IMR-90 (cell line): ENCODE results near the gene FOXL3. TPM values are rescaled to one million over a fixed set of nuclear protein-coding genes. Genes with fewer than 3 reads are reported as not detected.

ENCODE experiments used
- ATAC-seq: fragments of 200-7000 bp; cut with Tn5 transposase; 2 replicates; pipeline ENCODE4 v1.9.1; 2020; ENCODE audit warnings: low read depth, mild to moderate bottlenecking, moderate library complexity
- BruUV-seq: library from RNA; stranded (reverse); fragments of 400-500 nt; replicated peaks from 2 replicates; lab custom pipeline; 2021; lab: Mats Ljungman, UMichigan
- CTCF ChIA-PET: fragments of 300-600 bp; formaldehyde crosslinking; extraction: SDS; loops from one replicate; lab custom pipeline; 2021; ENCODE audit warnings: antibody characterized with exemption; lab: Yijun Ruan, JAX
- POLR2A ChIA-PET: fragments of 300-600 bp; sonication (Branson Sonifier 250); formaldehyde crosslinking; loops from one replicate; lab custom pipeline; 2022; ENCODE audit warnings: antibody characterized with exemption; ENCODE audit not compliant: unreplicated experiment; lab: Charles Lee
- DNase-seq: peaks from one replicate; pipeline ENCODE4 v3.0.0; 2013
- H2AFZ ChIP-seq: replicated peaks from 2 replicates; pipeline ENCODE3; 2013; ENCODE audit warnings: low read length, mild to moderate bottlenecking; ENCODE audit not compliant: poor library complexity
- H2AK5ac ChIP-seq: 2 replicates; pipeline ENCODE4 v1.6.1; 2013; ENCODE audit warnings: low read depth, low read length, inconsistent platforms
- H2AK9ac ChIP-seq: replicated peaks from 2 replicates; pipeline ENCODE3; 2013; ENCODE audit warnings: mild to moderate bottlenecking, low read depth, low read length, moderate library complexity; ENCODE audit not compliant: poor library complexity
- H2BK120ac ChIP-seq: 2 replicates; pipeline ENCODE4 v1.6.1; 2013; ENCODE audit warnings: low read depth, low read length, inconsistent platforms
- H2BK15ac ChIP-seq: 3 replicates; pipeline ENCODE4 v1.6.1; 2013; ENCODE audit warnings: low read depth, low read length, inconsistent platforms
- H2BK20ac ChIP-seq: 2 replicates; pipeline ENCODE4 v1.6.1; 2013; ENCODE audit warnings: low read depth, mild to moderate bottlenecking, inconsistent platforms, low read length, moderate library complexity
- H2BK5ac ChIP-seq: 2 replicates; pipeline ENCODE4 v1.6.1; 2013; ENCODE audit warnings: mild to moderate bottlenecking, low read depth, low read length, inconsistent platforms; ENCODE audit not compliant: poor library complexity, severe bottlenecking
- H3K14ac ChIP-seq: replicated peaks from 2 replicates; pipeline ENCODE4 v1.6.1; 2013; ENCODE audit warnings: low read depth, low read length, inconsistent platforms
- H3K18ac ChIP-seq: 2 replicates; pipeline ENCODE4 v1.6.1; 2013; ENCODE audit warnings: low read depth, low read length, control low read depth
- H3K23ac ChIP-seq: 2 replicates; pipeline ENCODE4 v1.6.1; 2013; ENCODE audit warnings: low read depth, low read length, inconsistent platforms
- H3K27ac ChIP-seq: 2 replicates; pipeline ENCODE4 v1.5.1; 2013; ENCODE audit warnings: mild to moderate bottlenecking, control low read depth, low read length; ENCODE audit not compliant: insufficient read depth
- H3K27me3 ChIP-seq: 2 replicates; pipeline ENCODE4 v1.6.1; 2013; ENCODE audit warnings: low read length; ENCODE audit not compliant: control insufficient read depth, insufficient read depth
- H3K36me3 ChIP-seq: 2 replicates; pipeline ENCODE4 v1.6.1; 2013; ENCODE audit warnings: low read length, mixed read lengths; ENCODE audit not compliant: control insufficient read depth, insufficient read depth
- H3K4ac ChIP-seq: 2 replicates; pipeline ENCODE4 v1.6.1; 2013; ENCODE audit warnings: low read depth, low read length, inconsistent platforms
- H3K4me1 ChIP-seq: 2 replicates; pipeline ENCODE4 v1.6.1; 2013; ENCODE audit warnings: low read length, mixed read lengths; ENCODE audit not compliant: control insufficient read depth, insufficient read depth
- H3K4me2 ChIP-seq: 2 replicates; pipeline ENCODE4 v1.6.1; 2013; ENCODE audit warnings: low read depth, mild to moderate bottlenecking, control low read depth, low read length, moderate library complexity
- H3K4me3 ChIP-seq: 2 replicates; pipeline ENCODE4 v1.5.1; 2013; ENCODE audit warnings: low read depth, mild to moderate bottlenecking, control low read depth, low read length, moderate library complexity; ENCODE audit not compliant: insufficient read depth
- H3K56ac ChIP-seq: 2 replicates; pipeline ENCODE4 v1.6.1; 2013; ENCODE audit warnings: low read length, inconsistent platforms; ENCODE audit not compliant: insufficient read depth; ENCODE audit errors: extremely low read depth
- H3K79me1 ChIP-seq, 2 experiments: 2 replicates each; pipeline ENCODE4 v1.6.1; 2013; ENCODE audit warnings: low read length in 2 of 2, inconsistent platforms in 1 of 2, low read depth in 1 of 2
- H3K9ac ChIP-seq: 2 replicates; pipeline ENCODE4 v1.6.1; 2013; ENCODE audit warnings: low read depth, low read length, control low read depth
- H3K9me1 ChIP-seq: 2 replicates; pipeline ENCODE4 v1.6.1; 2013; ENCODE audit warnings: low read length, inconsistent platforms; ENCODE audit not compliant: insufficient read depth
- H3K9me3 ChIP-seq: 2 replicates; pipeline ENCODE4 v1.6.1; 2013; ENCODE audit warnings: low read length; ENCODE audit not compliant: control insufficient read depth, insufficient read depth
- H4K20me1 ChIP-seq: 2 replicates; pipeline ENCODE4 v1.6.1; 2013; ENCODE audit warnings: low read length, inconsistent platforms; ENCODE audit not compliant: insufficient read depth
- H4K5ac ChIP-seq: 2 replicates; pipeline ENCODE4 v1.6.1; 2013; ENCODE audit warnings: mild to moderate bottlenecking, low read depth, low read length, control low read depth
- H4K8ac ChIP-seq, 2 experiments: 2 replicates each; pipeline ENCODE4 v1.6.1; 2013; ENCODE audit warnings: low read depth in 2 of 2, low read length in 2 of 2, control low read depth in 1 of 2, inconsistent platforms in 1 of 2
- H4K91ac ChIP-seq: 2 replicates; pipeline ENCODE4 v1.6.1; 2013; ENCODE audit warnings: low read depth, low read length, inconsistent platforms; ENCODE audit not compliant: insufficient read depth
- BHLHE40 ChIP-seq: fragments of 150-350 bp; IDR thresholded peaks from 2 replicates; pipeline ENCODE4 v1.6.1; 2016; ENCODE audit warnings: mild to moderate bottlenecking, low read depth, low read length
- CEBPB ChIP-seq: IDR thresholded peaks from 2 replicates; pipeline ENCODE4 v1.6.1; 2012; ENCODE audit warnings: low read depth, low read length, improper control_type of control experiment
- ELK1 ChIP-seq: fragments of 150-350 bp; IDR thresholded peaks from 2 replicates; pipeline ENCODE4 v1.6.1; 2016; ENCODE audit warnings: low read depth, mild to moderate bottlenecking, low read length, moderate library complexity, borderline replicate concordance
- MAZ ChIP-seq: IDR thresholded peaks from 2 replicates; pipeline ENCODE4 v1.6.1; 2012; ENCODE audit warnings: low read depth, mild to moderate bottlenecking, low read length, improper control_type of control experiment, moderate library complexity, borderline replicate concordance
- NFE2L2 ChIP-seq: fragments of 150-350 bp; IDR thresholded peaks from 2 replicates; pipeline ENCODE4 v1.6.1; 2016; ENCODE audit warnings: low read depth, mild to moderate bottlenecking, low read length
- POLR2A ChIP-seq: IDR thresholded peaks from 2 replicates; pipeline ENCODE4 v1.6.1; 2012; ENCODE audit warnings: mild to moderate bottlenecking, low read depth, low read length
- RCOR1 ChIP-seq: IDR thresholded peaks from 2 replicates; pipeline ENCODE4 v1.6.1; 2012; ENCODE audit warnings: mild to moderate bottlenecking, low read length, improper control_type of control experiment; ENCODE audit not compliant: insufficient replicate concordance
- RFX5 ChIP-seq: IDR thresholded peaks from 2 replicates; pipeline ENCODE4 v1.8.0; 2012; ENCODE audit warnings: low read depth, mild to moderate bottlenecking, low read length, moderate library complexity
- SMC3 ChIP-seq: fragments of 150-350 bp; IDR thresholded peaks from 2 replicates; pipeline ENCODE4 v1.6.1; 2016; ENCODE audit warnings: low read depth, mild to moderate bottlenecking, antibody characterized with exemption, low read length, moderate library complexity
- USF2 ChIP-seq: fragments of 150-350 bp; IDR thresholded peaks from 2 replicates; pipeline ENCODE4 v1.6.1; 2017; ENCODE audit warnings: mild to moderate bottlenecking, antibody characterized with exemption, low read length, low read depth
- whole genome bisulfite sequencing, 2 experiments: methylation state at CpG; one replicate each; pipeline versions ENCODE4 v1.1.5 to v1.1.7; 2013; ENCODE audit warnings: missing lambda C conversion rate in 2 of 2; ENCODE audit not compliant: insufficient read length in 1 of 2; ENCODE audit errors: extremely low coverage in 2 of 2; 5-methylcytosine and 5-hydroxymethylcytosine counted together
- dilution Hi-C: fragments of 300-500 bp; cut with HindIII; formaldehyde crosslinking; loops from one replicate; pipeline ENCODE4 v1.14.3; 2018; ENCODE audit warnings: low sequenced_read_pairs; ENCODE audit not compliant: unreplicated experiment
- in situ Hi-C: fragments of 300-500 bp; cut with MboI; formaldehyde crosslinking; loops from 3 replicates; pipeline ENCODE4 v1.14.3; 2019; ENCODE audit warnings: low sequenced_read_pairs, inconsistent platforms, mixed read lengths
- intact Hi-C: fragments of 100-400 bp; cut with micrococcal nuclease; formaldehyde crosslinking; loops from 2 replicates; pipeline ENCODE4 v1.10.0; 2022
- polyA plus RNA-seq, 3 experiments: library from polyadenylated mRNA; depleted of rRNA; stranded (reverse); fragments of >200 nt; gene quantifications; 2 replicates each; pipeline ENCODE4 v1.2.3, GENCODE V29; 2012; ENCODE audit warnings: low replicate concordance in 1 of 3
- total RNA-seq: library from RNA; depleted of rRNA; stranded (reverse); fragments of >200 nt; gene quantifications from 2 replicates; pipeline ENCODE4 v1.2.3, GENCODE V29; 2012
- TF ChIP-seq, protein P1 (sequence below): conservative IDR thresholded peaks from 2 replicates; pipeline ENCODE4 v1.5.1; 2012; ENCODE audit warnings: mild to moderate bottlenecking, low read depth, low read length, improper control_type of control experiment

Gene FOXL3
- total and polyA plus RNA-seq, 2 of the 4 experiments (the other 2 are of a cell fraction) = not detected

- 0 out of 2 replicates have a peak, but pooled peaks have one; percentile 18 for ATAC-seq
- in situ Hi-C loops = no loop called here
These were observed 39.0 kb upstream of the FOXL3 start for GRCh38 chr7:251005-251404.

More at GRCh38 chr7:251005-251404, 39.0 kb upstream of the FOXL3 start:
- no peak overlapping the region for H4K91ac ChIP-seq
- no peak overlapping the region for H3K27ac ChIP-seq
- H3K79me1 ChIP-seq = peaks cover 0 to 4% of the 10 kb centered on the region in 2 experiments; a peak in 2 of 4 replicates
- H3K4me1 ChIP-seq = no peaks in the 10 kb centered on the region
- no peak overlapping the region for H3K56ac ChIP-seq
- no peak overlapping the region for H2AK9ac ChIP-seq
- no peak for DNase-seq
- H4K20me1 ChIP-seq = no peaks in the 10 kb centered on the region; the same call in 1 of the 2 replicates
- H3K4me3 ChIP-seq = no peak overlapping the region
- no peak overlapping the region for H3K4me2 ChIP-seq
- no peak overlapping the region for H2AK5ac ChIP-seq
- dilution Hi-C loops = no loop called here
- no peaks in the 10 kb centered on the region for H3K9me1 ChIP-seq
- no peak for TF ChIP-seq USF2
- no peak for TF ChIP-seq BHLHE40
- no peak for TF ChIP-seq MAZ
- TF ChIP-seq SMC3 = no peak
- TF ChIP-seq RFX5 = no peak
- TF ChIP-seq, protein P1, sequence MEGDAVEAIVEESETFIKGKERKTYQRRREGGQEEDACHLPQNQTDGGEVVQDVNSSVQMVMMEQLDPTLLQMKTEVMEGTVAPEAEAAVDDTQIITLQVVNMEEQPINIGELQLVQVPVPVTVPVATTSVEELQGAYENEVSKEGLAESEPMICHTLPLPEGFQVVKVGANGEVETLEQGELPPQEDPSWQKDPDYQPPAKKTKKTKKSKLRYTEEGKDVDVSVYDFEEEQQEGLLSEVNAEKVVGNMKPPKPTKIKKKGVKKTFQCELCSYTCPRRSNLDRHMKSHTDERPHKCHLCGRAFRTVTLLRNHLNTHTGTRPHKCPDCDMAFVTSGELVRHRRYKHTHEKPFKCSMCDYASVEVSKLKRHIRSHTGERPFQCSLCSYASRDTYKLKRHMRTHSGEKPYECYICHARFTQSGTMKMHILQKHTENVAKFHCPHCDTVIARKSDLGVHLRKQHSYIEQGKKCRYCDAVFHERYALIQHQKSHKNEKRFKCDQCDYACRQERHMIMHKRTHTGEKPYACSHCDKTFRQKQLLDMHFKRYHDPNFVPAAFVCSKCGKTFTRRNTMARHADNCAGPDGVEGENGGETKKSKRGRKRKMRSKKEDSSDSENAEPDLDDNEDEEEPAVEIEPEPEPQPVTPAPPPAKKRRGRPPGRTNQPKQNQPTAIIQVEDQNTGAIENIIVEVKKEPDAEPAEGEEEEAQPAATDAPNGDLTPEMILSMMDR = no peak
- no peak for TF ChIP-seq POLR2A
- TF ChIP-seq CEBPB = no peak
- no peak for TF ChIP-seq RCOR1
- TF ChIP-seq ELK1 = no peak
- TF ChIP-seq NFE2L2 = no peak
- no peak overlapping the region for H3K9ac ChIP-seq
- no peaks in the 10 kb centered on the region for H3K27me3 ChIP-seq
- no peak overlapping the region for H2BK120ac ChIP-seq
- no peak overlapping the region for H3K18ac ChIP-seq
- no peak overlapping the region for H3K23ac ChIP-seq
- no peak overlapping the region for H3K14ac ChIP-seq
- WGBS, 2 experiments = 100% methylated on average over 6 of the region's 20 CpGs; no CpG with 5 or more reads in 1 of the 2 experiments
- peak overlapping the region; percentile 43 for H2AFZ ChIP-seq
- no peak overlapping the region for H3K4ac ChIP-seq
- BruUV-seq = no TSS peak
- H4K8ac ChIP-seq = no peak overlapping the region
- H3K36me3 ChIP-seq = peaks cover 96% of the 10 kb centered on the region
- H2BK15ac ChIP-seq = no peak overlapping the region
- intact Hi-C loops = no loop called here
- H2BK20ac ChIP-seq = no peak overlapping the region
- no peaks in the 10 kb centered on the region for H3K9me3 ChIP-seq
- CTCF ChIA-PET = no interaction called here
- POLR2A ChIA-PET = no interaction called here
- H2BK5ac ChIP-seq = no peak overlapping the region
- no peak overlapping the region for H4K5ac ChIP-seq
